Heart left ventricle (tissue), 13 donors: ENCODE results near the gene E2F3.

Experiments used
- CTCF ChIP-seq, 12 donors: fragments of 200-600 bp; sonication (generic) in 4 of 12; IDR thresholded peaks; one replicate each; pipeline versions ENCODE4 v1.5.0 to v1.8.0; 2018 to 2022; ENCODE audit warnings: antibody characterized with exemption in 12 of 12, mild to moderate bottlenecking in 5 of 12
- POLR2A ChIP-seq, 2 donors: fragments of 450-650 bp; IDR thresholded peaks; one replicate each; pipeline ENCODE4 v1.6.1; 2017; ENCODE audit warnings: antibody characterized with exemption in 2 of 2, mild to moderate bottlenecking in 2 of 2, moderate library complexity in 2 of 2
- donor health status: ischemic (EF 13 %, LVEDD 7.1; RV severe dilation, severe dysfunction).
- donor health status: DM: no; HTN: yes; CAD: no.
- donor health status: DM: no; HTN: no; CAD: no.
- donor health status: ischemic (EF 25% LVEDD 6.9; RV normal size, moderate dysfunction).
- donor health status: ischemic (EF 25% LVEDD 5.7; RV mildly dilated, moderate dysfunction).
- donor health status: ischemic (EF 35%, LVEDD 5.7; RV mildly dilated, moderate dysfunction).
- donor health status: nonischemic (EF 11% LVEDD 7.7; RV severe dilation, severe dysfunction).
- donor health status: DM: yes; HTN: yes; CAD: no.
- donor health status: PGD.
- donor health status: ischemic (EF 29% LVEDD 5.4; RV normal size, mild dysfunction).
- donor health status: nonischemic (EF 23%, LVEDD 6.1; RV moderate dilation, normal function).

- TF ChIP-seq CTCF (IDR thresholded peaks at IDR 0.05) (no peak), POLR2A (IDR thresholded peaks at IDR 0.05) (no peak)
Observed at GRCh38 chr6:20434766-20435165, 33.1 kb downstream of the E2F3 start.
